ENCODE measurements around the gene AK8. TPM values are rescaled to one million over a fixed set of nuclear protein-coding genes. Genes with fewer than 3 reads are reported as not detected.

Gene AK8
- total RNA-seq, 2 experiments from 2014 or later, result 0.63 TPM; not detected in 1

DNA sequence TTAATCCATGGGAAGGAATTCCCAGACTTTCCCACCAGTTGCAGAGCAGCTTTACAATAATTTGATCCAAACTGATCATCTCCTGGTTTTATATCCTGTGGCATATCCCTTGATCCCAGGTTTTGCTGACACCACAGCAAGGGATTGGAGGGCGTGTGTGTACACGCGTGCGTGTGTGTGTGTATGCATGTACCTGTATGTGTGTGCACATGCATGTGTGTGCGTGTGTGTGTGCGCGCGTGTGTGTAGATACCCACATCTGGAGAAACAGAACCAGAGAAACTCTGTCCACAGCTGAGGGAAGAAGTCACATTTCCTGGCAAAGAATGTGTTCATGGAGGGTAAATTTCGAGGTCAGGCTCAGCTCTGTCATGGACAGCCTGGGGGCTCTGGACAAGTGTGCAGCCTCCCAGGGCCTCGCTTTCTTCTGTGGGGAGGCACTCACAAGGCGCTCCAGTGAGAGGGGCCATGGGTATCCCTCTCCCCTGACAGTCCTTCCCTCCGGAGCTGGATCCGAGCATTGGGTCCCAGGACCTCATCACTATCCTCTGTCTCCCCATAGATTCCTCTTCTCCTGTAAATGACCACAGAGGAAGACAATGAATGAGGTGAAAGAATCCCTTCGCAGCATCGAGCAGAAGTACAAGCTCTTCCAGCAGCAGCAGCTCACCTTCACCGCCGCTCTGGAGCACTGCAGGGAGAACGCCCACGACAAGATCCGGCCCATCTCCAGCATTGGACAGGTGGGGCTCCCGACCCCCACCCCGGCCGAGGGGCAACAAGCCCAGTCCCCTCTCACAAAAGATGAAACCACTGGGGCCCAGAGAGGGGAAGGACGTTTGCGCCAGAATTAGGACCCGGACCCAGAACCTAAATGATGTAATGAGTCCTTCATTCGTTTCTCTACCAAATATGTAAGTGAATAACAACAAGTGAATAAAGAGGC is 5.5 kb upstream of the AK8 start:
- H3K4me1 Mint-ChIP-seq, result peaks cover 39% of the 10 kb centered on the region
- H3K27ac Mint-ChIP-seq, result no peak overlapping the region
- no peaks in the 10 kb centered on the region for H3K36me3 Mint-ChIP-seq
- CTCF ChIA-PET, result interaction anchor here (1.1 kb wide), 1 partner anchor 21 kb away, joined by 3 read pairs; no protein-coding TSS in a partner anchor
- DNase-seq, result no peak
- H3K27me3 Mint-ChIP-seq, result no peaks in the 10 kb centered on the region
- no peaks in the 10 kb centered on the region for H3K9me3 Mint-ChIP-seq (ENCODE audit: low read depth)
- no peak for ATAC-seq
- H3K4me3 Mint-ChIP-seq, result no peak overlapping the region

DNA sequence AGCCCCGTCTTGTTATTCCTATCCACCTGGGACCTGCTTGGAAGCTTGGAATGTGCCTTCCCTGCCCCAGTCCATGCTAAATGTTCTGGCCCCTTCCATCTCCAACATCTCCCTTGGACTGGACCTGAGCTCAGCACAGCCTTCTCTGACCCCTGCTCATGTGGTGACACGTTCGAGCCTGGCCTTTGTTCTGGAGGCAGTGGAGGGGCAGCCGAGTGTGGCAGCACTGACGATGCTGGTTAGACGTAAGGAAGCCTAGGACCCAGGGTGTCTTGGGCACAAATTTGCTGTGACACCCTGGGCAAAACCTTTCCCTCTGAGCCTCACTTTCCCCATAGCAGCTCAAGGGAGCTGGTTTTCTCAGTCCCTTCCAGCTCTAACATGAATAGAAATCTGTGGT is 4.5 kb upstream of the AK8 start:
- ATAC-seq (no peak), DNase-seq (no peak)
- Mint-ChIP-seq H3K36me3 (no peaks in the 10 kb centered on the region), H3K4me1 (peaks cover 34% of the 10 kb centered on the region), H3K27ac (no peak overlapping the region), H3K9me3 (ENCODE audit: low read depth) (no peaks in the 10 kb centered on the region), H3K27me3 (no peaks in the 10 kb centered on the region), H3K4me3 (no peak overlapping the region)
- CTCF ChIA-PET, result no interaction called here

DNA sequence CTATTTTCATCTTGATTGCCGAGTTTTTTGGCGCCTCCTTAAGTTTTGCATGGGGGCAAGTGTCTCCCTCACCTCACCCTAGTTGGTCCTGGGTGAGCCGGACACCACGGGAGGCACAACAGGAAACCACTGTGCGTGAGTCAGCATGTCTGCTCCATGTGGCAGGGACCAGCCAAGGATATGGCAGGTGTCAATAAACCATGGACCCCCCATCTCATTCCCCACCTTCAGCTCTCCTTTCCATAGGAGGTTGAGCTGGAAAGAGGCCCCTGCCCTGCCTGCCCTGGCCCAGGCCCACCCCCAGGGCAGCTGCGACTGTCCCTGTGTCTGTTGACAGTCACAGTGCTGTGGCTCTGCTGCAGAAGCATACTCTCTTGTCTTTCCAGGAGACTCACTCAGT is 3.7 kb upstream of the AK8 start:
- H3K4me3 Mint-ChIP-seq, result no peak overlapping the region
- CTCF ChIA-PET, result interaction anchor here (1.0 to 1.4 kb wide), 2 partner anchors 21 to 33 kb away, joined by 3 read pairs; no protein-coding TSS in a partner anchor
- peaks cover 37% of the 10 kb centered on the region for H3K4me1 Mint-ChIP-seq
- H3K27me3 Mint-ChIP-seq, result peaks cover 6% of the 10 kb centered on the region
- H3K36me3 Mint-ChIP-seq, result no peaks in the 10 kb centered on the region
- no peak for ATAC-seq
- H3K27ac Mint-ChIP-seq, result no peak overlapping the region
- no peaks in the 10 kb centered on the region for H3K9me3 Mint-ChIP-seq (ENCODE audit: low read depth)
- no peak for DNase-seq

DNA sequence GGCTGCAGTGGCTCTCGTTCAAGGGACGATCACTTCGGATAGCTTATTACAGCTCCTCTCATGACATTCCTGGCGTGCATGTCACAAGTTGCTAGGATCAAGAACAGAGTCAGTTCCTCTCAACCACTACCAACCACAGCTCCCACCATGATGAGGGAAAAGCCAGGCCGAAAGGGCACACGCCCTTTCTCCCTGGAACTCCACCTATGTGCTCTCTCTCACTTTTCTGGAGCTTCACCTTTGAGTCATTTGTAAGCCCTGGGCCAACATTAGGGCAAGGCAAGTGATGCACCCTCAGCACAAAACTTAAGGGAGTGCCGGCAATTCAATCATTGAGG is 2.2 kb upstream of the AK8 start:
- CTCF ChIA-PET, result interaction anchor here (0.9 to 2.5 kb wide), 3 partner anchors 21 to 264 kb away, joined by 3 to 10 read pairs (median 4); no protein-coding TSS in a partner anchor
- H3K36me3 Mint-ChIP-seq, result no peaks in the 10 kb centered on the region
- no peaks in the 10 kb centered on the region for H3K9me3 Mint-ChIP-seq (ENCODE audit: low read depth)
- H3K4me3 Mint-ChIP-seq, result no peak overlapping the region
- peaks cover 37% of the 10 kb centered on the region for H3K4me1 Mint-ChIP-seq
- ATAC-seq (no peak), DNase-seq (no peak)
- H3K27me3 Mint-ChIP-seq, result peaks cover 15% of the 10 kb centered on the region
- H3K27ac Mint-ChIP-seq, result peak overlapping the region; percentile 69

DNA sequence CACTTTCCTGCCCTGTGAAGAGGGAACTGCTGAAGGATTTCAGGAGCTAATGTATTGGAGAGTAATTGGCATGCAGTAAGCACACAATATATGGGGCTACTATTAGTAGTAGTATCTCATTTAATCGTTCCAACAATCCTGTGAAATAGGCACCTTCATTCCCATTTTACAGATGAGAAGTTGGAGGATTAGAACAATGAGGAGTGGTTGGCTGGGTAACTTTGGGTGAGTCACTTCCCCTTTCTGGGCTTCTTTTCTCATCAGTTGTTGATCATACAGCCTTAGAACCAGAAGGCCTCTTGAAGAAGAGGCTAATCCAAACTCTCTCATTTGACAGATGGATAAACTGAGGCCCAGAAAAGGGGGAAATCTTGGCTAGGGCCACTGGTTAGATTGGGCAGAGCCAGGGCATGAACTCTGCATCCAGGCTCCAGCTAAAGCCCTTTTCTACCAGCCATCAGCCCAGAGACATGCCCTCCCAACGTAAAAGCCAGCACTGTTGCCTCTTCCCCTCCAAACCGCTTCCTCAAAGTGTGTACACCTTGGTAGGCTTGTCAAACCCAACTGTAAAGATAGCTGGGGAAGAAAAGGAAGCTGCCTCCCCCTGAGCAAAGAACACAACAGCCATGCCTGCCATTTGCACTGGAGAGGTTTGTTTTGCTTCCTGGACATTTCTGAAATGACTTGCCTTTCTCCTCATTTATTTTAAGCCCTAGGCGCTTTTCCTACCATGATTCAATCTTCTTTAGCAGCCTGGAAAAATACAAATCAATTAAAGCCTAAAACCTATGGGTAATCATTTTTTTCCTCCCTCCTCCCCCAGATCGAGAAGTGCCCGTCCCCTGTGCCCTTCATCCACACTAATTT is 1.6 kb upstream of the AK8 start:
- peak overlapping the region; percentile 70 for H3K4me3 Mint-ChIP-seq
- CTCF ChIA-PET, result interaction anchor here (0.9 to 2.5 kb wide), 4 partner anchors 21 to 264 kb away, joined by 3 to 10 read pairs (median 4); no protein-coding TSS in a partner anchor
- H3K27ac Mint-ChIP-seq, result peak overlapping the region; percentile 69

DNA sequence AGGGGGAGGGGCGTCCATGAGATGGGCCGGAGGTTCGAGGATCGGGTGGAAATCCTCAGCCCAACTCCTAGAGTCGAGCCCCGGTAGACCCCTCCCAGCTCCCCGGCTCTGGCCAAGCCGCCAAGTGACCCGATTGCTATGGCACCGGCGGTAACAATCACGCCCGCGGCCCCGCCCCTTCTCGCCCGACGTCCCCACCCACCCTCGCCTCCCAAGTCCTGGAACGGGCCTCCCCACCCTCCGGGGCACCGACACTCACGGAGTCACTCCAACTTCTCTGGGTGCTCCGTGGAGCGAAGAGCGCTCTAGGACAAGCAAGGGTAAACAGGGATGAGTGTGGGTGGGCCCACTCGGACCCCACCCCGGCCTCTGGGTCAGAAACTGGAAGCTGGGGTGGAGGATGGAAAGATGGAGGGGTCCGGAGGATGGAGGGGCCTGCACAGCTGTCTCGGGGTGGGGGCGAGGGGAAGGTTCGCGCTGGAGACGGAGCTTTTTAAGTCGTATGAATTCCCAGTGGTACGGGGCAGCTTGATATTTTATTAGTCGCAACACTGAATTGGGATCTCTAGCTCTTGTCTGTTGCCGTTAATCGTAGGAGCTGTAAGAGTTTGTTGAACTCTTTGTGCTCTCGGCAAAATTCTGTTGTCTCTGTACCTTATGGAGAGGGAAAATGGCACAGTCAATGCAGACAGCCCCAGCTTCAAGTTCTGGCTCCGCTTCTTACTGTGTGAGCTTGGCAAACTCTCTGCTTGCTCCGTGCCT is 792 bp upstream of the AK8 start, which contains the start of gene SPACA9:
Gene SPACA9 (plus strand): TSS at position 204 of the 762 bp plus-strand sequence. CDS start 5,050 bp downstream, outside the sequence.
- Mint-ChIP-seq H3K27me3 (peaks cover 21% of the 10 kb centered on the region), H3K4me3 (peak within 1 kb of the TSS; percentile 70), H3K9me3 (ENCODE audit: low read depth) (no peaks in the 10 kb centered on the region), H3K36me3 (no peaks in the 10 kb centered on the region), H3K4me1 (peaks cover 37% of the 10 kb centered on the region), H3K27ac (peak within 1 kb of the TSS; percentile 70)
- CTCF ChIA-PET, result interaction anchor here (0.8 to 2.5 kb wide), 4 partner anchors 22 to 265 kb away, joined by 3 to 10 read pairs (median 4); no protein-coding TSS in a partner anchor
- ATAC-seq (peak; percentile 48), DNase-seq (no peak)

More for the DNA sequence above, 1.6 kb upstream of the AK8 start:
- H3K9me3 Mint-ChIP-seq (ENCODE audit: low read depth), result no peaks in the 10 kb centered on the region
- no peak for ATAC-seq
- peaks cover 18% of the 10 kb centered on the region for H3K27me3 Mint-ChIP-seq
- peak; percentile 50 for DNase-seq
- H3K36me3 Mint-ChIP-seq, result no peaks in the 10 kb centered on the region
- peaks cover 37% of the 10 kb centered on the region for H3K4me1 Mint-ChIP-seq

DNA sequence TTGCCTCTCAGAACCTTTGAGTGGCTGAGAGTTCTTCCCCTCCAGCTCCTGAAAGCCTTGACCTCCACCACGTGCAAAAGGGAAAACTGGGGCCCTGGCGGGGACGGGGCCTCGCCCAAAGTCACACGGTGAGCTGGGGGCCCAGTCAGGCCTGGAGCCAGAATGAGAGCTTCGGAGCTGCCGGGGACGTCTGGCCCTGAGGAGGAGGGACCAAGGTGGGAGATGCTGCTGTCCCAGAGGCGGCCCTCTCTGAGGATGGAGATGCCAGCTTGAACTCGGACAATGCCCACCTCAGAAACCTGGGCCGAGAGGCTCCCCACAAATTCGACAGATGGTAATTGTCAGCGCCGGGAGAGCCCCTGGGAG is 643 bp downstream of the AK8 start:
- DNase-seq (no peak), ATAC-seq (no peak)
- peaks cover 28% of the 10 kb centered on the region for H3K27me3 Mint-ChIP-seq
- peak overlapping the region; percentile 70 for H3K4me3 Mint-ChIP-seq
- H3K27ac Mint-ChIP-seq, result no peak overlapping the region
- CTCF ChIA-PET, result interaction anchor here (1.0 to 1.3 kb wide), 3 partner anchors 24 to 145 kb away, joined by 3 to 5 read pairs (median 4); no protein-coding TSS in a partner anchor
- no peaks in the 10 kb centered on the region for H3K9me3 Mint-ChIP-seq (ENCODE audit: low read depth)
- peaks cover 35% of the 10 kb centered on the region for H3K4me1 Mint-ChIP-seq
- no peaks in the 10 kb centered on the region for H3K36me3 Mint-ChIP-seq

DNA sequence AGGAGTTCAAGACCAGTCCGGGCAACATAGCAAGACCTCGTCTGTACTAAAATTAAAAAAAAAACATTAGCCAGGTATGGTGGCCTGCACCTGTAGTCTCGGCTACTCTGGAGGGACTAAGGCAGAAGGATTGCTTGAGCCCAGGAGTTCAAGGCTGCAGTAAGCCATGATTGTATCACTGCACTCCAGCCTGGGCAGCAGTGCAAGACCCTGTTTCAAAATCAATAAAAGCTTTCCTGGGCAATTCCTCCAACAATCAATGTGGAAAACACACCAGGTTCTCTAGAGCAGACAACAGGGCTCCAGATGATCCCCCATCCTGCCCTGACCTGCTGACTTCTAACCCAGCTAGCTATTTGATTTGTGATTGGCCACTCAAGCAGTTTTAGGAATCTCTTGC is 1.2 kb downstream of the AK8 start:
- ATAC-seq, result no peak
- Mint-ChIP-seq H3K4me1 (peaks cover 30% of the 10 kb centered on the region), H3K27ac (no peak overlapping the region), H3K4me3 (peak overlapping the region; percentile 70), H3K27me3 (peaks cover 33% of the 10 kb centered on the region), H3K9me3 (ENCODE audit: low read depth) (no peaks in the 10 kb centered on the region), H3K36me3 (no peaks in the 10 kb centered on the region)
- DNase-seq, result no peak
- CTCF ChIA-PET, result interaction anchor here (1.0 to 1.2 kb wide), 2 partner anchors 28 to 145 kb away, joined by 3 to 4 read pairs; no protein-coding TSS in a partner anchor

DNA sequence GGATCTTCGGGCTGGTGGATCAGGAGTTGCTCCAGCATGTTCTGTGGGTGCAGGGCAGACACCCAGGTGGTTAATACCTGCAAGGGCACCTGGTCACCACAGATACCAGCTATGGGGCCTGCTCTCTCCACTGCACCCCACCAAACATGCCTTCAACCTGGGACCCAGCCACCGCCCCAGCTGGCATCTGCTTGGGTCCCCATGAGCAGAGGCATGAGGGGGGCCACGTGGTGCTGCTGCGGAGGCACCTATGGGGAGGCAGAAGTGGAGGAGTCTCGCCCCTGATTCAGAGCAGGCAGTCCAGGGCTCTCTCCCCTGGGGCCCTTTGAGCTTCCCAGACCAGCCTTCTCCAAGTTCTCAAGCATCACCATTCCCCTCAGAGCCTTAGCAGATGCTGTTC is 2.9 kb downstream of the AK8 start:
- no peak overlapping the region for H3K27ac Mint-ChIP-seq
- ATAC-seq (no peak), DNase-seq (no peak)
- CTCF ChIA-PET, result interaction anchor here (1.1 to 2.1 kb wide), 2 partner anchors 24 to 27 kb away, joined by 3 to 7 read pairs; no protein-coding TSS in a partner anchor
- H3K4me1 Mint-ChIP-seq, result peaks cover 25% of the 10 kb centered on the region
- no peaks in the 10 kb centered on the region for H3K36me3 Mint-ChIP-seq
- H3K9me3 Mint-ChIP-seq (ENCODE audit: low read depth), result no peaks in the 10 kb centered on the region
- peaks cover 46% of the 10 kb centered on the region for H3K27me3 Mint-ChIP-seq
- no peak overlapping the region for H3K4me3 Mint-ChIP-seq

DNA sequence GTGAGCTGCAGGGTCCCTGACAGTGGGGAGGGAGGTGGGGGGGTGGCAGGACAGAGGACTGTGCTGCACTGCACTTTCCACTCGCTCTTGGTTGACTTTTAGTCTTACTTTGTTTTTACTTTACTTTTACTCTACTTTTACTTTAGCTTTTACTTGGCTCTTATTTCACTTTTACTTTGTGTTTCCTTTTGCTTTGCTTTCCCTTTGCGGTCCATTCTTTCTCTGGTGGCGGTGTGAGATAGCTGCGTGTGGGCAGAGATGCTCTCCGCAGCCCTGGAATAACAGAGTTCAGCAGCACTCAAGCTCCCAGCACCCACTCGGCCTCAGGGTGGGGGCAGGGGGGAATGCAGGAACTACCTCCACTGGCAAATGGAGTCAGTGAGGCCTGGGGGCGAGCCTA is 4.7 kb downstream of the AK8 start:
- peak overlapping the region; percentile 42 for H3K27ac Mint-ChIP-seq
- ATAC-seq, result peak; percentile 27
- CTCF ChIA-PET, result interaction anchor here (0.9 to 1.3 kb wide), 2 partner anchors 23 to 28 kb away, joined by 3 to 5 read pairs; no protein-coding TSS in a partner anchor
- H3K4me3 Mint-ChIP-seq, result peak overlapping the region; percentile 56
- H3K4me1 Mint-ChIP-seq, result peaks cover 11% of the 10 kb centered on the region
- no peaks in the 10 kb centered on the region for H3K36me3 Mint-ChIP-seq
- peak; percentile 51 for DNase-seq
- no peaks in the 10 kb centered on the region for H3K9me3 Mint-ChIP-seq (ENCODE audit: low read depth)
- peaks cover 48% of the 10 kb centered on the region for H3K27me3 Mint-ChIP-seq

DNA sequence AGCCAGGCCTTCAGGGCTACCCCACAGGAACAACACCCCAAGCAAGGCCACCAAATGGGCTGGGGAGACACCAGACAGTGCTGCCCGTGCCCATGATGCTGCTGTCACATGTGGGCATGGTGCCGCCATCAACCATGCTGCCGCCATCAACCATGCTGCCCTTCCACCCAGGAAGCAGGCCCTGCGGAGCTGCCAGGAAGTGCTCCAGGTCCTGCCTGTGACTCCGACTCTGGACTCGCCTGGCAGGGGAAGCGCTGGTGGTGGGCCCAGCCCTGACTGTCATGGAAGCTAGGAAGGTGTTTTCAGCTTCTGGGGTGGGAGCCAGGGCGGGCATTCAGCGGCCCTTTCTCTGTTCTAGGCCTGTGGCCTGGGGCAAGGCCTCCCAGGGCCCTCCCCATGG is 8.8 kb downstream of the AK8 start:
- no peak overlapping the region for H3K27ac Mint-ChIP-seq
- H3K9me3 Mint-ChIP-seq (ENCODE audit: low read depth), result no peaks in the 10 kb centered on the region
- DNase-seq, result no peak
- no peak overlapping the region for H3K4me3 Mint-ChIP-seq
- CTCF ChIA-PET, result no interaction called here
- peaks cover 12% of the 10 kb centered on the region for H3K4me1 Mint-ChIP-seq
- no peaks in the 10 kb centered on the region for H3K36me3 Mint-ChIP-seq
- no peak for ATAC-seq
- H3K27me3 Mint-ChIP-seq, result peaks cover 49% of the 10 kb centered on the region

DNA sequence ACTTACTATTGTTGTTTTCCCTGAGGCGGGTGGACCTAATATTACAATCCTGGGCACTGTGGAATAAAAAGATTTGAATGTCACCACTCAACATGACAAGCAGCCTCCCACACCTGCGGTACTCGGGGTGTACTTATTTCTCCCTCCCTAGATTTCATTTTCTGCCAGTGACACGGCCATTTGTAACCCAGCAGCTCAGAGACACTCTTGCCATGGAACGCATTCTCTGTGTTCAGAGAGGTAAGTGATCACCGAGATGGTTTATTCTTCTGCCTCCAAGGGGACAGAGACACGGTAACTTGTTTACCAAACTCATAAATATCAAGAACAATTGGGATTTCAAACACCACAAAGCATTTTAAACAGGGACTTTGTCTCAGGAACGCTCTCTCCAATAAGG is 11.2 kb downstream of the AK8 start:
- H3K4me1 Mint-ChIP-seq, result peaks cover 11% of the 10 kb centered on the region
- CTCF ChIA-PET, result no interaction called here
- no peak for ATAC-seq

More for the DNA sequence above, 11.2 kb downstream of the AK8 start:
- no peak for DNase-seq
- no peak overlapping the region for H3K4me3 Mint-ChIP-seq
- H3K36me3 Mint-ChIP-seq, result no peaks in the 10 kb centered on the region
- no peak overlapping the region for H3K27ac Mint-ChIP-seq
- no peaks in the 10 kb centered on the region for H3K9me3 Mint-ChIP-seq (ENCODE audit: low read depth)
- H3K27me3 Mint-ChIP-seq, result peaks cover 39% of the 10 kb centered on the region
